Measurements from ENCODE around the gene CLDN34.

Gene CLDN34

GRCh38 chrX:9983846-9984245 is 16.7 kb downstream of the CLDN34 start:
- DNase-seq (ENCODE audit: low read depth): no peak
- H3K4me3 ChIP-seq (ENCODE audit: low read depth, low read length): no peak overlapping the region
- TF ChIP-seq CTCF (IDR thresholded peaks at IDR 0.05; ENCODE audit: low read depth, low read length, missing control alignments): no peak
- in situ Hi-C loops (cut with HindIII; ENCODE audit: low sequenced_read_pairs): no loop called here

DNA sequence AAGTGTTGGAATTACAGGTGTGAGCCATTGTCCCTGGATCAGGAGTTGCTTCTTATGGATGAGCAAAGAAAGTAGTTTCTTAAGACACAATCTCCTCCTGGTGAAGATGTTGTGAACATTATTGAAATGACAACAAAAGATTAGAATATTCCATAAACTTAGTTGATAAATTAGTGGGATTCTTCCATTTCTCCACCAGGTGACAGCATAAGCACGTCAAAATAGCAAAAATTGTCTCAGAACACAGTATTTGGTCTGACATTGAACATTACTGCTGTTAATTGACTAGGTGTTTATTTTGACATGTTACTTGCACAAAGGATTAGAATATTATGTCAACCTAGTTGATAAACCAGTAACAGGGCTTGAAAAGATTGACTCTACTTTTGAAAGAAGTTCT is 21.6 kb downstream of the CLDN34 start:
- H3K4me3 ChIP-seq (ENCODE audit: low read depth, low read length): no peak overlapping the region
- TF ChIP-seq CTCF (IDR thresholded peaks at IDR 0.05; ENCODE audit: low read depth, low read length, missing control alignments): peak; percentile 17
- in situ Hi-C loops (cut with HindIII; ENCODE audit: low sequenced_read_pairs): no loop called here
- no peak for DNase-seq (ENCODE audit: low read depth)

- in situ Hi-C loops (cut with HindIII; ENCODE audit: low sequenced_read_pairs): no loop called here
- DNase-seq (ENCODE audit: low read depth): no peak
- no peak for TF ChIP-seq CTCF (IDR thresholded peaks at IDR 0.05; ENCODE audit: low read depth, low read length, missing control alignments)
- H3K4me3 ChIP-seq (ENCODE audit: low read depth, low read length): no peak overlapping the region
Measured at GRCh38 chrX:9992061-9992460, 24.9 kb downstream of the CLDN34 start.

DNA sequence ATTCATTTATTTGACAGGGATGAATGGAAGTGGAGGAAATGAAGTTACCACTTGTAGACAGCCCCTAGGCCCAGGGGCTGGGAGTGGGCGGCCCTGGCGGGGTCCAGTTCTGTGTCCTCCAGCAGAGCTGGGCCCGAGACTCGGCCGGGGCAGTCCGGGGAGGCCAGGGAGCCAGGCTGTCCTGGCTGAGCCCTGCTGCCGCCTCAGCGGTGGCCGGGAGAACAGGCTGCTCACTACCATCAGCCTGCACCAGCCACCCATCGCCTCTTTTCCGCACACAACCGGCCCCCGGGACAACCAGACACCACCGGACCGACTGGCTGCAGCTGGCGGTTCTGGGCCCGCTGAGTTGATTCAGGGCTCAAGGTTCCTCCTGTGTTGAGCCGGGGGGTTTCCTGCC is 25.6 kb downstream of the CLDN34 start:
- no peak for TF ChIP-seq CTCF (IDR thresholded peaks at IDR 0.05; ENCODE audit: low read depth, low read length, missing control alignments)
- in situ Hi-C loops (cut with HindIII; ENCODE audit: low sequenced_read_pairs): no loop called here

DNA sequence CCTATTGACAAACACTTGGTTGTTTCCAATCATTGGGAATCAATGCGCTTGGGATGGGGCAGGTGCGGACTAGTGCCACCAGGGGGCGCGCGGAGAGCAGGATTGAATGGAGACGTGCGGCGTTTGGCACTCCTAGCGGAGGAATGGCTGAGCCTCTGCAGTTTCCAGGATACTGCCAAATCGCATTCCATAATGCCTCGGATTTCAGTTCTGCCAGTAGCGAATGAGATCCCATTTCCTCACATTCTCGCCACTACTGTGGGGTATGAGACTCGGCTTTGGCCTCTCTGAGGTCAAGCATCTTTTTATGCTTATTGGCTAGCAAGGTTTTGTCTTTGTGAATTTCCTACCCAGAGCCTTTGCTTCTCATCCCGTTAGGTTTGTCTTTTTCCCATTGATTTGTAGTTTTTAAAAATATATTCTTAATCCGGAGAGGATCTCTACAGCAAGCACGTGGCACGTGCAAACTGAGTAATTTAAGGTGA is 28.7 kb downstream of the CLDN34 start:
- in situ Hi-C loops (cut with HindIII; ENCODE audit: low sequenced_read_pairs): no loop called here
- DNase-seq (ENCODE audit: low read depth): peak; percentile 64
- peak; percentile 86 for TF ChIP-seq CTCF (IDR thresholded peaks at IDR 0.05; ENCODE audit: low read depth, low read length, missing control alignments)
- H3K4me3 ChIP-seq (ENCODE audit: low read depth, low read length): no peak overlapping the region

More for the DNA sequence above, 25.6 kb downstream of the CLDN34 start:
- no peak overlapping the region for H3K4me3 ChIP-seq (ENCODE audit: low read depth, low read length)
- no peak for DNase-seq (ENCODE audit: low read depth)

GRCh38 chrX:9997041-9997440 is 29.9 kb downstream of the CLDN34 start:
- H3K4me3 ChIP-seq (ENCODE audit: low read depth, low read length): no peak overlapping the region
- TF ChIP-seq CTCF (IDR thresholded peaks at IDR 0.05; ENCODE audit: low read depth, low read length, missing control alignments): no peak
- in situ Hi-C loops (cut with HindIII; ENCODE audit: low sequenced_read_pairs): no loop called here
- DNase-seq (ENCODE audit: low read depth): no peak

DNA sequence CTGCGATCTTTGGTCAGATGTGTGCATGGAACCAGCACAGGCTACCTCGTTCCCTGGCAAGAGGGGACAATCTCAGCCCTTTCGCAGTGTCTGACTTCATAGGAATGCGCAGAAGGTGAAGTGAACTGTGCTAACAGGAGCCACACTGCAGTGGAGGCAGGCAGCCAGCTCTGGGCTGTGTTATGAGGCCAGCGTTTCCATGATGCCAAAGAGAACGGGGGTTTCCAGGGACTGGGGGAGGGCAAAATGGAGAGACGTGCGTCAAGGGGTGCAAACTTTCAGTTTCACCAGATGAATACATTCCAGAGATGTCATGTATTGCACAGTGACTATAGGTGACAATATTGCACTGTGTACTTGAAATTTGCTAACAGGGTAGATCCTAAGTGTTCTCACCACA is 30.4 kb downstream of the CLDN34 start:
- no peak for DNase-seq (ENCODE audit: low read depth)
- TF ChIP-seq CTCF (IDR thresholded peaks at IDR 0.05; ENCODE audit: low read depth, low read length, missing control alignments): no peak
- in situ Hi-C loops (cut with HindIII; ENCODE audit: low sequenced_read_pairs): no loop called here
- no peak overlapping the region for H3K4me3 ChIP-seq (ENCODE audit: low read depth, low read length)
